Psoas muscle (tissue), 8 donors: Measurements from ENCODE around the gene PAQR7. TPM values are rescaled to one million over a fixed set of nuclear protein-coding genes. Genes with fewer than 3 reads are reported as not detected.

Source experiments
- ATAC-seq, 4 donors: fragments of 200-7000 bp; cut with Tn5 transposase; one replicate each; pipeline ENCODE4 v1.9.1; 2020; ENCODE audit warnings: moderate library complexity in 3 of 4, mild to moderate bottlenecking in 2 of 4
- DNase-seq, 2 donors: peaks; one replicate each; pipeline ENCODE4 v3.0.0-alpha.2; 2020
- H3K27ac ChIP-seq: fragments of 200-600 bp; one replicate; pipeline ENCODE4 v1.8.0; 2022
- H3K27me3 ChIP-seq, 3 donors: fragments of 200-600 bp in 1 of 3; one replicate each; pipeline versions ENCODE4 v1.6.1 to v1.8.0; 2013 to 2022; ENCODE audit warnings: low read length in 2 of 3, mild to moderate bottlenecking in 2 of 3, moderate library complexity in 1 of 3; ENCODE audit not compliant: insufficient read depth in 3 of 3
- H3K36me3 ChIP-seq, 2 donors: fragments of 200-600 bp in 1 of 2; one replicate each; pipeline versions ENCODE4 v1.6.1 to v1.8.0; 2013 to 2022; ENCODE audit warnings: low read depth in 1 of 2, mild to moderate bottlenecking in 1 of 2, moderate library complexity in 1 of 2; ENCODE audit not compliant: insufficient read depth in 1 of 2
- H3K4me1 ChIP-seq: fragments of 200-600 bp; one replicate; pipeline ENCODE4 v1.8.0; 2022
- H3K4me3 ChIP-seq: fragments of 200-600 bp; one replicate; pipeline ENCODE4 v1.8.0; 2022; ENCODE audit warnings: mild to moderate bottlenecking
- H3K9me3 ChIP-seq: fragments of 200-600 bp; one replicate; pipeline ENCODE4 v1.8.0; 2022
- WGBS, 3 donors: extraction: QIAGEN DNeasy Blood & Tissue Kit; methylation state at CpG; one replicate each; pipeline versions ENCODE4 v1.1.6 to v1.1.7; 2013; 5-methylcytosine and 5-hydroxymethylcytosine counted together
- intact Hi-C, 2 donors: fragments of 100-400 bp; cut with DNase I; formaldehyde crosslinking; loops; one replicate each; pipeline versions ENCODE4 v1.11.0 to v1.14.2; 2022
- polyA plus RNA-seq, 3 donors: library from polyadenylated mRNA; stranded (reverse); fragments of 200-250 nt; gene quantifications; one replicate each; pipeline ENCODE4 v1.2.3, GENCODE V29; 2013
- total RNA-seq, 4 donors: library from RNA; stranded (reverse); fragmentation: NEBNext Ultra II Directional in 2 of 4; extraction: Animal tissue kit (Norgen Biotek cat#: 25700) in 2 of 4; gene quantifications; one replicate each; pipeline versions ENCODE4 v1.2.1 to v1.2.4, GENCODE V29; 2021 to 2023
- TF ChIP-seq, protein P1 (sequence below): fragments of 200-600 bp; IDR thresholded peaks from one replicate; pipeline ENCODE4 v1.8.0; 2022; ENCODE audit warnings: antibody characterized with exemption
- donor health status: healthy with polysubstance abuse.
- donor health status: DM: no; HTN: no; CAD: no; lungs with moderate emphysema.
- donor health status: Bipolar disorder and iron deficiency.
- donor health status: healthy.
- donor health status: DM: yes; HTN: yes; CAD: no.
- donor health status: DM: no; HTN: no; CAD: no.
- donor health status: DM: no; HTN: no; CAD: no.
- donor health status: DM: yes; HTN: yes; CAD: no.

Gene PAQR7
- total and polyA plus RNA-seq, 7 donors: 2.1 to 3.7 (median 2.3) TPM

DNA sequence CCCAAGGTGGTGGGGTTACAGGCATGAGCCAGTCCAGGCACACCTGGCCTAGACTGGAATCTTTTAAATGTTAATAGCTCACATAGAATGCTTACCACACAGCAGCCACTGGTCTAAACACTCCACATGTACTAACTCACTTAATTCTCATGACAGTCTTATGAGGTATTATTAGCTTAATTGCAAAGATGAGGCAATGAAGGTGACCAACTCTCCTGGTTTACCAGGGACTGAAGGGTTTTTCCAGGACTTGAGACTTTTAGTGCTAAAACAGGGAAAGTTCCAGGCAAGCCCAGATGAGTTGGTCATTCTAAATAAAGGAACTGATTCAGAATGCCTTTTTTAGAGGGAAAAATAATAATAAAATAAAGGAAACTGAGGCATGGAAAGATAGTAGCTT is 37.7 kb upstream of the PAQR7 start:
- ATAC-seq: no peak
- intact Hi-C loops: no loop called here
- Histone ChIP-seq H3K4me3 (no peak overlapping the region), H3K27me3 (no peaks in the 10 kb centered on the region), H3K9me3 (no peaks in the 10 kb centered on the region), H3K4me1 (no peaks in the 10 kb centered on the region), H3K36me3 (no peaks in the 10 kb centered on the region), H3K27ac (no peak overlapping the region)
- DNase-seq: no peak
- TF ChIP-seq, protein P1, sequence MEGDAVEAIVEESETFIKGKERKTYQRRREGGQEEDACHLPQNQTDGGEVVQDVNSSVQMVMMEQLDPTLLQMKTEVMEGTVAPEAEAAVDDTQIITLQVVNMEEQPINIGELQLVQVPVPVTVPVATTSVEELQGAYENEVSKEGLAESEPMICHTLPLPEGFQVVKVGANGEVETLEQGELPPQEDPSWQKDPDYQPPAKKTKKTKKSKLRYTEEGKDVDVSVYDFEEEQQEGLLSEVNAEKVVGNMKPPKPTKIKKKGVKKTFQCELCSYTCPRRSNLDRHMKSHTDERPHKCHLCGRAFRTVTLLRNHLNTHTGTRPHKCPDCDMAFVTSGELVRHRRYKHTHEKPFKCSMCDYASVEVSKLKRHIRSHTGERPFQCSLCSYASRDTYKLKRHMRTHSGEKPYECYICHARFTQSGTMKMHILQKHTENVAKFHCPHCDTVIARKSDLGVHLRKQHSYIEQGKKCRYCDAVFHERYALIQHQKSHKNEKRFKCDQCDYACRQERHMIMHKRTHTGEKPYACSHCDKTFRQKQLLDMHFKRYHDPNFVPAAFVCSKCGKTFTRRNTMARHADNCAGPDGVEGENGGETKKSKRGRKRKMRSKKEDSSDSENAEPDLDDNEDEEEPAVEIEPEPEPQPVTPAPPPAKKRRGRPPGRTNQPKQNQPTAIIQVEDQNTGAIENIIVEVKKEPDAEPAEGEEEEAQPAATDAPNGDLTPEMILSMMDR: no peak

DNA sequence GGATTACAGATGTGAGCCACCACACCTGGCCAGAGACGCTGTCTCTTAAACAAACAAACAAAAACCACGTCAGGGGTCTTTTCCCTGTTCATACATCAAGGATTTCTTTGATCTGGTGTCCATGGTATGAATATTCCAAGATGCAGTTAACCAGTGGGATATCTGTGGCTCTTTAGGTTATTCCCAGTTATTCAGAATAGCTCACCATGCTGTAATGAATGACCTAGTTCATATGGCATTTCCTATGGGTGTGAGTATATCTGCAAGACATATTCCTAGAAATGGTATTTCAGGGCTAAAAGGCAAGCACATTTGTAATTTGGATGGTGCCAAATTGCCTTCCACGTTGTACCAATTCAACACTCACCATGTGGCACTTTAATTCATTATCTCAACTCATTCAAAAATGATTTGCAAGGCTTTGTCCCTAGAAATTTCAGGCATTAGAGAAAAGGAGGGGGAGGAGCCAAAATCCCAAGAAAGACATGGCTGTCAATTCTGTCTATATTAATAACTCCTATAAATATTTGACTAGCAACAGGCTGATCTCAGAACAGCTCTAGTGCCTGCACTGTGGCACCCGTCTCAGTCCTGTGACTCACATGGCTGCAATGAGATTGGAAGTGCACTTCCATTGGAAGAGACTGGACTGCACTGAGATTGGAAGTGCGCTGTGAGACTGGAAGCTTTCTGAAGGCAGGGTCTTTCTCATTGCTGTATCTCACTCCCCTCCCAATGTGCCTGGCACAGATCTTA is 36.7 kb upstream of the PAQR7 start:
- Histone ChIP-seq H3K4me1 (no peaks in the 10 kb centered on the region), H3K9me3 (no peaks in the 10 kb centered on the region), H3K27me3 (no peaks in the 10 kb centered on the region), H3K27ac (no peak overlapping the region), H3K36me3 (no peaks in the 10 kb centered on the region), H3K4me3 (no peak overlapping the region)
- WGBS, 3 donors: 76 to 78% (median 76%) methylated on average over 5 of the region's 5 CpGs
- intact Hi-C loops: no loop called here
- ATAC-seq (no peak), DNase-seq (no peak)
- TF ChIP-seq, protein P1: no peak

DNA sequence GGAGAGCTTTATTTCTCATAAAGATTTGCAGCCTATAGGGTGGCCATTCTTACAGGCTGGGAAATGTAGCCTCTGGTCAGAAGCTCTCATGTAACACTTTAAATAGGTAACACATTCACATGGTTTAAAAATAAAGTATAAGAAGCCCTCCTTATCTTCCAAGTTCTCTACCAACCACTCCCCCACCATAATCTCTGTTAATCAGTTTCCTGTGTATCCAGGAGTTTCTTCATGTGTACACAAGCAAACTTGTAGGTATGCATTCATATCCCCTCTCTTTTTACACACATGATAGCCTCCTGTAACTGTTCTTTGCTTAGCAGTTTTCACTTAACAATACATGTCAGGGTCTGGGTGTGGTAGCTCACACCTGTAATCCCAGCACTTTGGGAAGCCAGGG is 35.7 kb upstream of the PAQR7 start:
- no peaks in the 10 kb centered on the region for H3K27me3 ChIP-seq
- TF ChIP-seq, protein P1: no peak
- no peak for DNase-seq
- no peaks in the 10 kb centered on the region for H3K9me3 ChIP-seq
- intact Hi-C loops: no loop called here
- H3K4me3 ChIP-seq: no peak overlapping the region
- ATAC-seq: no peak
- peaks cover 4% of the 10 kb centered on the region for H3K4me1 ChIP-seq
- H3K36me3 ChIP-seq: no peaks in the 10 kb centered on the region
- H3K27ac ChIP-seq: no peak overlapping the region

DNA sequence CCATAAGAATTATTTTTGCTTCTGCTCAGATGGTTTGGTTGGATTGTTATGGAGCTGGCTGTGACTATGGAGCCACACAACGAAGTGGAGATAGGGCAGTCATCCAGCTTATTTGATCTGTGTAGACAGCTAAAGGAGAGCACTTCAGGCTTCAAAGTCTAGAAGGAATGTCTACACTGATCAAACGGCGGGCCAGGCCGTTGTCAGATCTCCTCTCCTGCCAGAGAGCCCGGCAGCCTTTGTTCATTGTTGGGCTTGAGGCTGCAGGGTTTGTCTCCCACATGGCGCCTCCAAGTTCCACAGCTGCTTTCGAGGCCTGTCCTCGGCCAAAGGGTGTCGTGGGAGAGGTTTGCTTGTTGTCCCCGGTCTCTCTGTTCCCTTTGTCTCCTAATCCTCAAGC is 33.5 kb upstream of the PAQR7 start:
- no peak for DNase-seq
- TF ChIP-seq, protein P1: no peak
- H3K9me3 ChIP-seq: no peaks in the 10 kb centered on the region
- ATAC-seq: no peak
- intact Hi-C loops: no loop called here
- WGBS, 3 donors: 26 to 50% (median 27%) methylated on average over 10 of the region's 10 CpGs
- no peak overlapping the region for H3K27ac ChIP-seq
- H3K4me1 ChIP-seq: peaks cover 15% of the 10 kb centered on the region
- H3K4me3 ChIP-seq: no peak overlapping the region
- peaks cover 0 to under 1% (median 0%) of the 10 kb centered on the region in 3 donors for H3K27me3 ChIP-seq
- H3K36me3 ChIP-seq: no peaks in the 10 kb centered on the region

DNA sequence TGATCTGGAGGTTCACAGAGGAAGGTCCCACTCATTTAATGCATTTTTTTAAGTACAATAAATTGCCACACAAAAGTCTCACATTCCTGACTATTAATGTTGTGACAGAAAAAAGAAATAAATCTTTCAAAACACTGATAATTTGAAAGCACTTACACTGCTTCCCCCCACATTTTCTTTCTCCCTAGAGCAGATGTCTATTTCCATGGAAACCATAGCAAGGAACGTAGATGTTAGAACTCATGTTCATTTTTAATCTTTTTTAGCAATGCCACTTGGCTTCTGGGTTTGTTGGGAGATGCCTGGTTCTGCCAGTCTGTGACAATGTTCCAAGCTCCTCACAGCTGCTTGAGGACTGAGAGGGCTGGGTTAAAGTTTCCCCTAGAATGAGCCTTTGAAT is 32.7 kb upstream of the PAQR7 start:
- Histone ChIP-seq H3K36me3 (no peaks in the 10 kb centered on the region), H3K27ac (no peak overlapping the region), H3K27me3 (peaks cover 0 to 2% (median 0%) of the 10 kb centered on the region in 3 donors), H3K4me1 (peaks cover 15% of the 10 kb centered on the region), H3K9me3 (no peaks in the 10 kb centered on the region), H3K4me3 (no peak overlapping the region)
- TF ChIP-seq, protein P1: no peak
- intact Hi-C loops: no loop called here
- no peak for DNase-seq
- ATAC-seq: no peak
- WGBS, 3 donors: 53 to 72% (median 70%) methylated on average over 1 of the region's 1 CpG
